ENCODE results near the gene HSD11B2. TPM values are rescaled to one million over a fixed set of nuclear protein-coding genes. Genes with fewer than 3 reads are reported as not detected.

HSD11B2 gene
- total and polyA plus RNA-seq, 2 donors (not counting 3 experiments of a cell fraction or from before 2014, with no cell fraction given), result 0.10 TPM; not detected in 1

GRCh38 chr16:67442581-67443255 is 11.8 kb downstream of the HSD11B2 start:
- Histone ChIP-seq H3K4me2 (ENCODE audit: insufficient read depth, low read length) (no peak overlapping the region), H3K9ac (replicated peaks; ENCODE audit: extremely low read depth, insufficient read depth, low read length) (no peak overlapping the region), H3K27me3 (ENCODE audit: control insufficient read depth in 2 of 2, insufficient read depth in 2 of 2, low read length in 2 of 2) (no peaks in the 10 kb centered on the region), H3K4me1 (ENCODE audit: control insufficient read depth, extremely low read depth, insufficient read depth, low read length) (no peaks in the 10 kb centered on the region), H2AFZ (ENCODE audit: low read depth, low read length) (no peak overlapping the region), H3K9me3 (replicated peaks; ENCODE audit: control insufficient read depth, insufficient read depth, low read length) (no peaks in the 10 kb centered on the region), H3K9me1 (replicated peaks; ENCODE audit: control insufficient read depth, extremely low read depth, insufficient read depth, low read length) (no peaks in the 10 kb centered on the region), H3K4me3 (replicated peaks in 1 of 3; ENCODE audit: insufficient read depth in 1 of 3, low read depth in 1 of 3, low read length in 3 of 3) (no peak overlapping the region), H3K79me2 (ENCODE audit: control insufficient read depth, insufficient read depth, low read length) (no peaks in the 10 kb centered on the region), H3K36me3 (ENCODE audit: control insufficient read depth in 2 of 2, extremely low read depth in 1 of 2, insufficient read depth in 2 of 2, low read length in 2 of 2) (peaks cover 0 to 32% of the 10 kb centered on the region in 2 experiments), H4K20me1 (replicated peaks; ENCODE audit: control insufficient read depth, extremely low read depth, insufficient read depth, low read length) (no peaks in the 10 kb centered on the region), H3K27ac (ENCODE audit: insufficient read depth, low read depth, low read length) (no peak overlapping the region)
- CTCF ChIA-PET, result interaction anchor here (0.7 to 6.8 kb wide), 4 partner anchors 13 to 183 kb away, joined by 3 to 53 read pairs (median 3); no protein-coding TSS in a partner anchor
- no peak for TF ChIP-seq MYC (IDR thresholded peaks at IDR 0.05; ENCODE audit: low read depth, low read length)
- TF ChIP-seq CTCF (IDR thresholded peaks at IDR 0.05; ENCODE audit: extremely low read depth in 1 of 2, insufficient read depth in 1 of 2, low read depth in 1 of 2, low read length in 2 of 2), result no peak
- TF ChIP-seq JUN (IDR thresholded peaks at IDR 0.05; ENCODE audit: borderline replicate concordance, insufficient read depth, insufficient read length, low read depth), result no peak
- TF ChIP-seq GATA2 (IDR thresholded peaks at IDR 0.05; ENCODE audit: insufficient read depth, insufficient read length, low read depth, low read length), result no peak
- TF ChIP-seq POLR2A (IDR thresholded peaks at IDR 0.05; ENCODE audit: low read depth, low read length), result no peak
- no peak for TF ChIP-seq MAX (IDR thresholded peaks at IDR 0.05; ENCODE audit: insufficient read depth, insufficient read length)
- no peak for TF ChIP-seq EZH2 (IDR thresholded peaks at IDR 0.05; ENCODE audit: borderline replicate concordance, low read depth, low read length, severe bottlenecking)
- TF ChIP-seq FOS (IDR thresholded peaks at IDR 0.05; ENCODE audit: borderline replicate concordance, insufficient read depth, low read length), result no peak
- TF ChIP-seq POLR2AphosphoS5 (IDR thresholded peaks at IDR 0.05; ENCODE audit: insufficient read depth, low read depth, low read length), result no peak
- no peak for DNase-seq (ENCODE audit: low read depth, low spot score)
- dilution Hi-C loops (cut with MboI; ENCODE audit: extremely low pct_ligation_motif_present, low sequenced_read_pairs) (no loop called here), intact Hi-C loops (cut with micrococcal nuclease) (no loop called here)
- BruUV-seq (replicated peaks), result no TSS peak
- POLR2A ChIA-PET, result no interaction called here
- no peak for FAIRE-seq
